GM21515 (cell line): ENCODE results near the gene CRYBG1.
A peak's percentile ranks its signal among the peaks of the same experiment; 100 is the strongest.

Experiments used
- ATAC-seq: cut with Tn5 transposase; IDR thresholded peaks from one replicate; pipeline ENCODE4 v1.9.1; 2021; ENCODE audit not compliant: unreplicated experiment

CRYBG1 gene

GRCh38 chr6:106360410-106360988 is at the start of gene CRYBG1:
TSS of gene CRYBG1 (plus strand) at chr6:106360717. CDS start at chr6:106360909, 192 bp downstream.
- no peak for ATAC-seq

GRCh38 chr6:106315765-106316374 is 44.6 kb upstream of the CRYBG1 start:
- ATAC-seq: no peak

GRCh38 chr6:106316375-106316766 is 44.1 kb upstream of the CRYBG1 start:
- ATAC-seq: no peak

- ATAC-seq: no peak
These were observed 42.5 kb upstream of the CRYBG1 start for GRCh38 chr6:106318061-106318460.

GRCh38 chr6:106318851-106319250 is 41.7 kb upstream of the CRYBG1 start:
- no peak for ATAC-seq

GRCh38 chr6:106321940-106322339 is 38.6 kb upstream of the CRYBG1 start:
- no peak for ATAC-seq

GRCh38 chr6:106324726-106325335 is 35.7 kb upstream of the CRYBG1 start:
- no peak for ATAC-seq

- peak; percentile 95 for ATAC-seq
These were observed 35.0 kb upstream of the CRYBG1 start, which contains the start of gene ATG5 for GRCh38 chr6:106325336-106326178. TSS of gene ATG5 (minus strand) at chr6:106325760. CDS start at chr6:106316208, 9,552 bp downstream.

- peak; percentile 81 for ATAC-seq
These were observed 25.7 kb upstream of the CRYBG1 start for GRCh38 chr6:106334646-106335448.

GRCh38 chr6:106339334-106340029 is 21.0 kb upstream of the CRYBG1 start:
- ATAC-seq: no peak

GRCh38 chr6:106347219-106347618 is 13.3 kb upstream of the CRYBG1 start:
- no peak for ATAC-seq

GRCh38 chr6:106356378-106356777 is 4.1 kb upstream of the CRYBG1 start:
- ATAC-seq: no peak

GRCh38 chr6:106359959-106360409 is 533 bp upstream of the CRYBG1 start:
- ATAC-seq: no peak

GRCh38 chr6:106360989-106361430 is 493 bp downstream of the CRYBG1 start:
- ATAC-seq: no peak

- no peak for ATAC-seq
These were observed 3.1 kb downstream of the CRYBG1 start for GRCh38 chr6:106363401-106364138.

GRCh38 chr6:106369739-106370138 is 9.2 kb downstream of the CRYBG1 start:
- no peak for ATAC-seq

- no peak for ATAC-seq
These were observed 10.1 kb downstream of the CRYBG1 start for GRCh38 chr6:106370639-106371038.

- ATAC-seq: no peak
These were observed 12.5 kb downstream of the CRYBG1 start for GRCh38 chr6:106372838-106373501.
